HG02885 (cell line): ENCODE measurements around the gene GPT2.
"Not testable (repeated sequence)": the region's sequence is repeated elsewhere in the genome, so short reads cannot be mapped to it uniquely, and the experiment has no call there.

Experiments
- ATAC-seq: cut with Tn5 transposase; IDR thresholded peaks from one replicate; pipeline ENCODE4 v1.9.1; 2021; ENCODE audit warnings: mild to moderate bottlenecking; ENCODE audit not compliant: unreplicated experiment, poor library complexity

The GPT2 gene

DNA sequence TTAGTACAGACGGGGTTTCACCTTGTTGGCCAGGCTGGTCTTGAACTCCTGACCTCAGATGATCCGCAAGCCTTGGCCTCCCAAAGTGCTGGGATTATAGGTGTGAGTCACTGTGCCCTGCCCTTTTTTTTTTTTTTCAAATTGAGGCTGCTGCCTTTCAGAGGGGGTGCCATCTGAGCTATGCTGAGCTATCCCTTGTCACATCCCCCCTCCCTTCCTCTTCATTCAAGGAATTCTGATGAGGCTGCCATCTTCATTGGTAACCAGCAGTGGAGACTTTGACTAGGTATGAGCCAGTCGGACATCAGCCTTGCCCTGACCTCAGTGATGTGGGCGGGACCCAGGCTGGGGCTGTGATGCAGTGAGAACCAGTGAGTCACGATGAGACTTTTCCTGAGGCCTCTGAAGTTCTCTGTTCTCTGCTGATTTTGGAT lies 24.4 kb upstream of the GPT2 start:
- no peak for ATAC-seq

DNA sequence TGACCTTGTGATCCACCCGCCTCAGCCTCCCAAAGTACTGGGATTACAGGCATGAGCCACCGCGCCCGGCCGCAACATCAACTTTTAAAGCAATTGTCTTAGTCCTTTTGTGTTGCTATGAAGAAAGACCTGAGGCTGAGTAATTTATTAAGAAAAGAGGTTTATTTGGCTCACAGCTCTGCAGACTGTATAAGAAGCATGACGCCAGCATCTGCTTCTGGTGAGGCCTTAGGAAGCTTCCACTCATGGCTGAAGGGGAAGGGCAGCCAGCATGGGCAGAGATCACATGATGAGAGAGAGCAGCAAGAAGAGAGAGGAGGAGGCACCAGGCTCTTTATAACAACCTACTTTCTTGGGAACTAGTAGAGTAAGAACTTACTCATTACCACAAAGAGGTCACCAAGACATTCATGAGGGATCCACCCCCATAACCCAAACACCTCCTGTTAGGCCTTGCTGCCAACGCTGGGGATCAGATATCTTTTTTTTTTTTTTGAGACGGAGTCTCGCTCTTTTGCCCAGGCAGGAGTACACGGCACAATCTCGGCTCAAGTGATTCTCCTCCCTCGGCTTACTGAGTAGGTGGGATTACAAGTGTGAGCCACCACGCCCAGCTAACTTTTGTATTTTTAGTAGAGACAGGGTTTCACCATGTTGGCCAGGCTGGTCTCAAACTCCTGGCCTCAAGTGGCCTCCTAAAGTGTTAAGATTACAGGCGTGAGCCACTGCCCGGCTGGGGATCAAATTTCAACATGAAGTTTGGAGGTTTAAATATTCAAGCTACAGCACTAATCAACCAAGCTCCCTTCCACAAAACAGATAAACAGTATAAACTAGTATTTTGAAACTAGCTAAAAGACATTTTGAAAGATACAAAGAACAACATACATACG lies 21.4 kb upstream of the GPT2 start:
- no peak for ATAC-seq

DNA sequence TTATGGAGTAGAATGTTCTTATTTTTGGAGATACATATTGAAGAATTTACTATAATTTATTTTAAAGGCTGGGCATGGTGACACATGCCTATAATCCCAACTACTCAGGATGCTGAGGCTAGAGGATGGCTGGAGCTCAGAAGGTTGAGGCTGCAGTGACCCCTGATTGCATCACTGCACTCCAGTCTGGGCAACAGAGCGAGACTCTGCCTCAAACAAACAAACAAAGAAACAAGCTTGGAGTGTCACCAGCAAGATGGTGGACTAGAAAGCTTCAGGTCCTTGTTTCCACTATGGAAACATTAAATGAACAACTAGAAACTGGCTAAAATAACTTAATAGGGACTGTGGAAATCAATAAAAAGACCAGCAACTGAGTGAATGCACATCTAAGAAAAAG lies 17.9 kb upstream of the GPT2 start:
- no peak for ATAC-seq

DNA sequence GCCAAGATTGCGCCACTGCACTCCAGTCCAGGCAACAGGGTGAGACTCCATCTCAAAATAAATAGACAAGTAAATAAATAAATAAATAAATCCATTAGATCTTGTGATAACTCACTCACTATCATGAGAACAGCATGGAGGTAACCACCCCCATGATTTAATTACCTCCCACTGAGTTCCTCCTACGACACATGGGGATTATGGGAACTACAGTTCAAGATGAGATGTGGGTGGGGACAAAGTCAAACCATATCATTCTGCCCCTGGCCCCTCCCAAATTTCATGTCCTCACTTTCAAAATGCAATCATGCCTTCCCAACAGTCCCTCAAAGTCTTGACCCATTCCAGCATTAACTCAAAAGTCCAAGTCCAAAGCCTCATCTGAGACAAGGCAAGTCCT lies 16.7 kb upstream of the GPT2 start:
- ATAC-seq, result not testable (repeated sequence)

DNA sequence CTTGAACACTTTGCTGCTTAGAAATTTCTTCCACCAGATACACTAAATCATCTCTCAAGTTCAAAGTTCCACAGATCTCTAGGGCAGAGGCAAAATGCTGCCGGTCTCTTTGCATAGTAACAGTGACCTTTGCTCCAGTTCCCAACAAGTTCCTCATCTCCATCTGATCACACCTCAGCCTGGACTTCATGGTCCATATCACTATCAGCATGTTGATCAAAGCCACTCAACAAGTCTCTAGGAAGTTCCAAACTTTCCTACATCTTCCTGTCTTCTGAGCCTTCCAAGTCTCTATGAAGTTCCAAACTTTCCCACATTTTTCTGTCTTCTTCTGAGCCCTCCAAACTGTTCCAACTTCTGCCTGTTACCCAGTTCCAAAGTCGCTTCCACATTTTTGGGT lies 15.3 kb upstream of the GPT2 start:
- ATAC-seq, result not testable (repeated sequence)

DNA sequence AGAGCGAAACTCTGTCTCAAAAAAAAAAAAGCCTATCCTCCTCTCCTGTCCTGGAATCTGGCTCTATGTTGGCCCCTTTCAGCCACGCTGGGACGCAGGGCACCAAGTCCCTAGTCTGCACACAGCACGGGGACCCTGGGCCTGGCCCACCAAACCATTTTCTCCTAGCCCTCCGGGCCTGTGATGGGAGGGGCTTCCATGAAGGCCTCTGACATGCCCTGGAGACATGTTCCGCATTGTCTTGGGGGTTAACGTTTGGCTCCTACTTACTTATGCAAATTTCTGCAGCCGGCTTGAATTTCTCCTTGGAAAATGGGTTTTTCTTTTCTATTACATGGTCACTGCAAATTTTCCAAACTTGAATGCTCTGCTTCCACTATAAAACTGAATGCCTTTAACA lies 12.6 kb upstream of the GPT2 start:
- ATAC-seq, result no peak

DNA sequence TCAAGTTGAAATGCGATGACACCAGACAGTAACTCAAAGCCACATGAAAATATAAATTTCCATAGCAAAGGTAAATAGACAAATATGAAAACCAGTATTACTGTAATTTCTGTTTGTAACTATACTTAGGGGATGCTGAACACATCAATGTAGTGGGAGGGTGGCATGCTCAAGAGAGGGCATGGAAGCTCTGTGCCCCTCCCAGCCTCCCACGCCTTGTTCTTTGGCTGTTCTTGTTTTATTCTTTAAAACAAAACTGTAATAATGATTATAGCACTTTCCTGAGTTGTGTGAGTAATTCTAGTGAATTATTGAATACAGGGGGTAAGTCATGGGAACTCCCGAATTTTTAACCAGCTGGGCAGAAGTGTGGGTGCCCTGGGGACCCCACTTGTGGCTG lies 11.0 kb upstream of the GPT2 start:
- no peak for ATAC-seq

DNA sequence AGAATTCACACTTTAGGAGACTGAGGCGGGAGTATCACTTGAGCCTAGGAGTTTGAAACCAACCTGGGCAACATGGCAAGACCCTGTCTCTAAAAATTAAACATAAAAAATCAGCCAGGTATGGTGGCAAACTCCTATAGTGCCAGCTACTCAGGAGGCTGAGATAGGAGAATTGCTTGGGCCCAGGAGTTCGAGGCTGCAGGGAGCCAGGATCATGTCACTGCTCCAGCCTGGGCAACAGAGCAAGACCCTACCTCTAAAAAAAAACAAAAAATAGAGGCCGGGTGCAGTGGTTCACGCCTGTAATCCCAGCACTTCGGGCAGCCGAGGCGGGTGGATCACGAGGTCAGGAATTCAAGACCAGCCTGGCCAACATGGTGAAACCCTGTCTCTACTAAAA lies 8.9 kb upstream of the GPT2 start:
- no peak for ATAC-seq

DNA sequence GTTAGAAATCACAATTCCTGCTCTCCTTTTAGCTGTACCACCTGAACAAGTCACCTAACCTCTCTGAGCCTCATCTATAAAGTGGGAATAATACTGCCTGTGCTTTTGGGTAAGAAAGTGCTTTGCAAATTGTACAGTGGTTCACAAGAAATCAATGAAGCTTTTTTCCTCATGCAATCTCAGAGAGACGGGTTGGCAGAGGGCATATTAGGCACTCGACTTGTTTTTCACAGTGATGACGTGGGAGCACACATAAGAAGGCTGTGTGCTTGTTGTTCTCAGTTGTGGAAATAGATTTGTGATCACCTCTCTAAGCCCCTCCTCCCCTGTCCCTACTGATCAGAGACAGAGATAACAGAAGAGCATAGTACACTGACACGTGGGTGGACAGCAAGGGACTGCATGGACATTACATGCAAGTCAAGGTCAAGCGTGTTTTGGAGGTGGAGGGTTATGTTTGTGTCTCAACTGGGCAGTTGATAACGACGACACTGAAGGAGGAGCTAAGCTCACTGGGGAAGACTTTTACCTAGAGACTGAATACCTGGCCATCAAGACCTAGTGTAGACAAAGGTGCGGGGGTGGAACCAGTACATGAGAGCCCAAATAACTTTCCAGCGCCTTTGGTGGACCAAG lies 1.7 kb upstream of the GPT2 start:
- no peak for ATAC-seq

DNA sequence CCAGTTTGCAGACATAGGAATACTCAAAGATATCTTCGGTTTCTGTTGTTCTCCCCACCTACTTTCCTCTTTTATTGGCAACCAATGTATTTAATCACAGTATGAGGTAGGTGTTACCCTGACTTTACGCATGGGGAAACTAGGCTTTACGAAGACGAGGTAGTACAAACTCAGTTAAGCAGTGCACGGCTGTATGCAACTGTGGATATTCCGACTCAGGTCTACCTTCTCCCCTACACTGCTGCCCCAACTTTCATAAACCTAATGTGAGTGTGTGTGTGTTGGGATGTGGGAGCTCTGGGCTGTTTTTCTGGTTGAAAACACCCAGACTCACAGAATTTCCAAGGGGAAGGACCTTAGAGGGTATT lies 1.2 kb upstream of the GPT2 start:
- ATAC-seq, result no peak

DNA sequence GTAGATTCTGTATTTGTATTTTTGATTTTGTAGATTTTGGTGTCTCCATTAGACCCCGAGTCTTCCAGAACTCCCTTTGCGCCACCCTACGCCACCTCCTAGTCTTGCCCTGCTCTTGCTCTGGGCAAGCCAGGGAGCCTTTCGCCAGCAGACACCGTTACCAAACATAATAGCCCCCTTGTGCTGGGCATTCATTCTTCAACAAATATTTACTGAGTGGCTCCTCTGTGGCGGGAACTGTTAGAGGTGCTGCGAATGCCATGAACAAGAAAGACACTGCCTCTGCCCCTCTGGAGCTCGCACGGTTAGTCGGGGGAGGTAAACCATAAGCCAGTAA lies 841 bp upstream of the GPT2 start:
- no peak for ATAC-seq

DNA sequence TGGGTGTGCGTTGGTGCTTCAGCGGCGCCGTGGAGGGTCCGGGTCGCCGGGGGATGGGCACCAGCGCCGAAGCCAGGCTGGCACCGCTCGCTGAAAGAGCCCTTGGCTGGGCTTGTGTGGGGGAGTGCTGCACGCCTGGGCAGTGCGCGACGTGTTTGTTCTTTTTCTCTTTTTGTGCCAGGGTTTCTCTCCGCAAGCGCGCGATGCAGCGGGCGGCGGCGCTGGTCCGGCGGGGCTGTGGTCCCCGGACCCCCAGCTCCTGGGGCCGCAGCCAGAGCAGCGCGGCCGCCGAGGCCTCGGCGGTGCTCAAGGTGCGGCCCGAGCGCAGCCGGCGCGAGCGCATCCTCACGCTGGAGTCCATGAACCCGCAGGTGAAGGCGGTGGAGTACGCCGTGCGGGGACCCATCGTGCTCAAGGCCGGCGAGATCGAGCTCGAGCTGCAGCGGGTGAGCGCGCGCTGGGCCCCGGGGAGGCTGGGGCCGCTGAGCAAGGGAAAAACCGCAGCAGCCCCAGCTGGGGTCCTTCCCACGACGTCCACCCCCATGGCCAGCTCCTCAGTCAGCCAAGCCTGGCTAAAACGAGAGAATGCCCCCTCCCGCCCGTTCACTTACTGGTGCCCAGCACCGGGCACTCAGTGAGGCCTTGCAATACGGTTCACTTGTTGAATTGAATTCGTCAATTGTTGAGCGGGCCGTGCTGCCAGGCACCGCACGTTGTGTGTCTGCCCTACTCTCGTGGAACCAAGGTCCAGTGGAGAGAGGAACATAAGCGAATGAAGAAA lies 541 bp downstream of the GPT2 start:
- ATAC-seq, result peak; percentile 12

DNA sequence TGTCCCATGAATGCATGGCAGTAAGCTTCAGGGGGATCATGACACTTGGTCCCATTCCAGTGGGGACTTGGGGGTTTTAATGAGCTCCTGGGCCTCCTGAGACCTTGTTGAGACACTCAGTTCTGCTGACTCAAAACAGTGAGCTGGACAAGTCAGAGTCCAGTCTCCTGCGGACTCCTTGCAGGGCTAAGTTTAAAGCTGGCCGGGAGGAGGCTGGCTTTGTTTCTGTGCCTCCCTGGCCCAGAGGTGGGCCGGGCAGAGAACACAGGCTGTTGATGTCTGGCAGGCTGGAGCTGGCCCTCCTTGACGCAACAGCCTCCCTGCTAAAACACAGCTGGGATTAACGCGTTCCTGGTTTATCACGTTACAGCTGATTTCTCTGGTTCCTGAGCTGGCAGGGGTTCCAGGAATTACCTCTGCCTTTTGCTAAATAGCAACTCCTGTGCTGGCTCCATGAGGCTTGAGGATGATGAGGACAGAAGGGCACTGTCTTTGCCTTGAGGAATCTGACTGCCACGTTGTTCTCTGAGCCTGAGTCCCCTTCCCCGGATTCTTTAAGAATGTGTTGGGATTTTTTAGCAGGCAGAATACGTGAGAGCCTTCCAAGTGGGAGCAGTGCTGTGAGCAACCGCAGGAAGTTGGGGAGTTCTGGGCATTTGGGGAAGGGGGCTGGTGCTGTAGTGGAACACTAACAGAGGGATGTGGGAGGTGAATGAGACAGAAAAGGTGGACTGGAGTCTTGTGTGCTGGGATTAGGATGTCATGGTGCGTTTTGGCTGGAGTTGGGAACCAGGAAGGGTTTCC lies 2.0 kb downstream of the GPT2 start:
- ATAC-seq, result no peak

DNA sequence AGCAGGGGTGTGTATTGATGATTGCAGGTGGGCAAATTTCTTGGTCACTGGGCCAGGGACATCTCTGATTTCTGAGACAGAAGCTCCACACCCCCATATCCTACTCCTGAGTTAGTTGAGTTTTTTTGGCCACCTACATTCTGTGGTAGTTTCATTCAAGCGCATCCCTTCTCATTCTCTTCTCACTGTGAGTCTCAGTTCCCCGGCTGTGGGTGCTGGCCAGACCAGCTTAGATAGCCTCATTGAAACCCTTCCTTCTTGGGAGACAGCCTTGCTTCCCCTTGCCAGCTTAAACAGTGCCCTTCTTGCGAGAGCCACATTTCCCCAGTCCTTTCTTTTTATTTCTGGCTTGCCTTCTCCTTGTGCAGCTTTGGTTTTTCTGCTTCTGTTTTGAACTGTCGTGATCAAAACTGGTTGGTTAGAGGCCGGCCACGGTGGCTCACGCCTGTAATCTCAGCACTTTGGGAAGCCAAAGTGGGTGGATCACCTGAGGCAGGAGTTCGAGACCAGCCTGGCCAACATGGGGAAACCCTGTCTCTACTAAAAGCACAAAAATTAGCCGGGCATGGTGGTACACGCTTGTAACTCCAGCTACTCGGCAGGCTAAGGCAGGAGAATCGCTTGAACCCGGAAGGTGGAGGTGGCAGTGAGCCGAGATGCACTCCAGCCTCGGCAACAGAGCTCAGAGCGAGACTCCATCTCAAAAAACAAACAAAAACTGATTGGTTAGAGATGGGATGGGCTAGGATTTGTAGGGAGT lies 2.8 kb downstream of the GPT2 start:
- ATAC-seq, result no peak

DNA sequence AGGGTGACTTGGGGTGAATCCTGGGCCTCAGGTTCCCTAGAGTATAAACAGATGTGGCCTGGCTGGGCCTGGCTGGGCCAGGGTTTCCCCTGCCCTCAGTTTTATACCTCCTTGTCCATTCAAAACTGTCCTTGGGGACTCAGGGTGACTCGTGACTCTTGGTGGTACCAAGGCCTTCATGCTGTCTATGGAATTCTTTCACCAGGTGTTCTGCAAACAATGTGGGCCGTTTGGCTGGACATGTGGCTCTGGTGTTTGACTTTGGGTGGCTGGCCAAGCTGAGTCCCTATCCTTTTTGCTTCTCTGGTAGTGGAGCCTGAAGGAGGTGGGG lies 3.3 kb downstream of the GPT2 start:
- no peak for ATAC-seq

DNA sequence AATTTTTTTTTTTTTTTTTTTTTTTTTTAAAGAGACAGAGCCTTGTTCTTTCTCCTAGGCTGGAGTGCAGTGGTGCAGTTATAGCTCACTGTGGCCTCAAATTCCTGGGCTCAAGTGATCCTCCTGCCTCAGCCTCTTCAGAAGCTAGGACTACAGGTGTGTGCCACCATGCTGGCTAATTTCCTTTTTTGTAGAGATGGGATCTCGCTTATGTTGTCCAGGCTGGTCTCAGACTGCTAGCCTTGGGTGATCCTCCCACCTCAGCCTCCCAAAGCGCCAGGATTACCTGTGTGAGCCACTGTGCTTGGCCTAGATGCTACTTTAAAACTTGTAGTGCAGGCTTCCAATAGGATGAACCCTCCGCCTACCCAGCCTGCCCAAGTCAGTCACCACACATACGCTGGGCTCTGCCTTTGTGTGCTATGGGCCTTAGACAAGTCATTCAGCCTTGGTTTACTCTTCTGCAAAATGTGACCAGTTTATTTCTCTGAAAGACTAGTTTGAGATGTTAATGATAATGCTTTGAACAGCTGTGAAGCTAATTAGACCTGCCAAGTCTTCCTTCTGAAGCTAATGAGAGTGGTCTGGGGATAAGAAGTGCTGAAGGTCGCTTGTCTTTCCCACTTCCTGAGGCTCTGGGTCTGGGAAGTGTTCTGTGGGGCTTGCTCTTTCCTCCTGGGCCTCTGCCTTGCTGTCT lies 5.2 kb downstream of the GPT2 start:
- no peak for ATAC-seq

DNA sequence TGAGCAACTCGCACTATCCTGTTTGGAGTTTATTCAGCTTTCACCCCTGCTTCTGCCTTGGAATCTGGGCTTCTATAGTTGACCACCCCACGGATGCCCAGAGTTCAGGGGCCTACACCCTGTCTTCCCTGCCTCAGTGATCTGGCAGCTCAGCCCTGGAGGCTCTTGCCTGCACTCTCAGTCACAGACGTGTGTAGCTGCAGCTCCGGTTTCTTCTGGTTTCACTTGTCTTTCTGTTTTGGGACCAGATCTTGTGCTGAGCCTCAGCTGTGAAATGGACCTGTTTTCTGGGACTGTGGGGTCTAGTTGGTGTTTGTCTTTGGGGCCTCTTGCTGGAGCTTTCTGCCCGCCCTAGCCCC lies 5.8 kb downstream of the GPT2 start:
- ATAC-seq, result peak; percentile 56

DNA sequence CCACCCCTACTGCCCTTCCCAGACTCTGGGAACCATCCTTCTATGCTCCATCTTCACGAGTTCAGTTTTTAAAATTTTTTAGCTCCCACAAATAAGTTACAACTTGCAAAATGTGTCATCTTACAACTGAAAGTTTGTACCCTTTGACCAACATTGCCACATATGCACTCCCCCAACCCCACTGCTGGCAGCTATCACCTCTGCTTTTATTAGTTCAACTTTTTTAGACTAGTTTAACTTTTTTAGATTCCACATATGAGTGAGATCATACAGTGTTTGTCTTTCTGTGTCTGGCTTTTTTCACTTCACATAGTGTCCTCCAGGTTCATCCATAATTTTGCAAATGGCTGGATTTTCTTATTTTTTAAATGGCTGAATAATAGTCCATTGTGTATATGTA lies 7.7 kb downstream of the GPT2 start:
- ATAC-seq, result no peak

DNA sequence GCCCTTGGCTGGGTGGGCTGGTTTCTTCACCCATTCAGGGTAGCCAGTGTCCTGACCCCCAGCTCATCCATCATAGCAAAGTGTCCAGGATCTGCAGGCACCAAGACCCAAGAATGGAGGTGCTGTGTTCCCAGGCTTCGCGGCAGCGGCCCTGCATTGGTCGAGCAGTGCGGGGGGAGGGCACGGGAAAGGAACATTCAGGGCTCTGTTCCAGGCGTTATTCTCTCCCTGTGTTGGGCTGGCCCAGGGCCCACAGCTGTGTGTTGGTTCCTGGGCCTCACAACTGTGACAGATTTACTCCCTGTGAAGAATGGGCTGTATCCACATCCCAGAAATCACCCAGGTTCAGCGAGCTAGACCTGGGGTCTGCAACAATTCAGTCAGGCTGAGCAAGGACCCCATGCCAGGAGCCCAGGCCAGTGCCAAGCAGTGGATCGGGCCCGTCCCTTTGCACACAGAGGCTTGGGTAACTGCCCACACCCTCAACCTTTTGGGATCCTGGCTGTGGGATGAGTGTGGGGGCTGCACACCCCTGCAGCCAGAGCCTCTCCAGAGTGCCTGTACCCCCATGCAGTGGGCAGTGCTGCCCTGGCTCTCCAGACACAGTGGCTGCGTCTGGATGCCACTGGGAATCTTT lies 10.0 kb downstream of the GPT2 start:
- no peak for ATAC-seq
